Measurements from ENCODE around the gene CYB561D2. TPM values are rescaled to one million over a fixed set of nuclear protein-coding genes. Genes with fewer than 3 reads are reported as not detected.

The CYB561D2 gene
- total RNA-seq, 1 experiment from 2014 or later, result 9.5 TPM

- Histone ChIP-seq H3K4me2 (ENCODE audit: low read length) (peak overlapping the region; percentile 72), H2AFZ (ENCODE audit: low read depth, low read length, poor library complexity, severe bottlenecking) (no peak overlapping the region), H3K27me3 (ENCODE audit: insufficient read depth, low read length) (no peaks in the 10 kb centered on the region), H3K4me3 (replicated peaks in 1 of 2; ENCODE audit: low read depth in 1 of 2, low read length in 2 of 2) (peak overlapping the region; percentile 27 to 37; a peak in 3 of 4 replicates), H3K79me2 (ENCODE audit: insufficient read depth, low read length) (peaks cover 3% of the 10 kb centered on the region; the same call in 1 of the 2 replicates), H3K27ac (ENCODE audit: low read depth, low read length) (peak overlapping the region; percentile 70), H3K9ac (ENCODE audit: low read length) (peak overlapping the region; percentile 49; the same call in 1 of the 2 replicates), H3K4me1 (ENCODE audit: control insufficient read depth in 1 of 2, insufficient read depth in 2 of 2, low read length in 2 of 2) (peaks cover 21 to 53% of the 10 kb centered on the region in 2 experiments), H3K9me3 (ENCODE audit: control insufficient read depth in 1 of 2, insufficient read depth in 1 of 2, low read depth in 1 of 2, low read length in 2 of 2) (no peaks in the 10 kb centered on the region), H4K20me1 (ENCODE audit: insufficient read depth) (no peaks in the 10 kb centered on the region), H3K36me3 (ENCODE audit: control insufficient read depth in 1 of 2, insufficient read depth in 2 of 2, low read length in 2 of 2) (no peaks in the 10 kb centered on the region), H3K9me2 (ENCODE audit: insufficient read depth) (no peaks in the 10 kb centered on the region)
- CTCF ChIA-PET, result interaction anchor here (1.5 to 2.7 kb wide), 2 partner anchors 19 to 22 kb away, joined by 8 to 14 read pairs; no protein-coding TSS in a partner anchor
- POLR2A ChIA-PET, result interaction anchor here (1.4 kb wide), 1 partner anchor 12 kb away, joined by 5 read pairs; no protein-coding TSS in a partner anchor
- no peak for ATAC-seq
- no peak for DNase-seq (ENCODE audit: low read depth, low spot score)
- BruUV-seq (replicated peaks), result no TSS peak
- TF ChIP-seq, protein P1, sequence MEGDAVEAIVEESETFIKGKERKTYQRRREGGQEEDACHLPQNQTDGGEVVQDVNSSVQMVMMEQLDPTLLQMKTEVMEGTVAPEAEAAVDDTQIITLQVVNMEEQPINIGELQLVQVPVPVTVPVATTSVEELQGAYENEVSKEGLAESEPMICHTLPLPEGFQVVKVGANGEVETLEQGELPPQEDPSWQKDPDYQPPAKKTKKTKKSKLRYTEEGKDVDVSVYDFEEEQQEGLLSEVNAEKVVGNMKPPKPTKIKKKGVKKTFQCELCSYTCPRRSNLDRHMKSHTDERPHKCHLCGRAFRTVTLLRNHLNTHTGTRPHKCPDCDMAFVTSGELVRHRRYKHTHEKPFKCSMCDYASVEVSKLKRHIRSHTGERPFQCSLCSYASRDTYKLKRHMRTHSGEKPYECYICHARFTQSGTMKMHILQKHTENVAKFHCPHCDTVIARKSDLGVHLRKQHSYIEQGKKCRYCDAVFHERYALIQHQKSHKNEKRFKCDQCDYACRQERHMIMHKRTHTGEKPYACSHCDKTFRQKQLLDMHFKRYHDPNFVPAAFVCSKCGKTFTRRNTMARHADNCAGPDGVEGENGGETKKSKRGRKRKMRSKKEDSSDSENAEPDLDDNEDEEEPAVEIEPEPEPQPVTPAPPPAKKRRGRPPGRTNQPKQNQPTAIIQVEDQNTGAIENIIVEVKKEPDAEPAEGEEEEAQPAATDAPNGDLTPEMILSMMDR (IDR thresholded peaks at IDR 0.05 in 2 of 3, conservative IDR thresholded peaks at IDR 0.05 in 1 of 3; ENCODE audit: borderline replicate concordance in 1 of 3, insufficient read depth in 1 of 3, low read depth in 2 of 3, low read length in 2 of 3), result no peak
- TF ChIP-seq ELF1 (IDR thresholded peaks at IDR 0.05; ENCODE audit: borderline replicate concordance, low read depth) (no peak), SRF (IDR thresholded peaks at IDR 0.05; ENCODE audit: low read depth) (no peak), YY1 (IDR thresholded peaks at IDR 0.05; ENCODE audit: extremely low read depth, insufficient replicate concordance, low read depth, low read length) (no peak), TCF7L2 (IDR thresholded peaks at IDR 0.05; ENCODE audit: borderline replicate concordance, extremely low read depth, insufficient read depth, insufficient read length) (no peak)
- RAD21 ChIA-PET (ENCODE audit: low non-redundant PET in 1 of 2, low total read pairs in 2 of 2, uncharacterized antibody in 2 of 2, unreplicated experiment in 2 of 2), result interaction anchor here in 1 of 2 experiments (0.5 kb wide), 1 partner anchor 290 kb away, joined by 3 read pairs; no protein-coding TSS in a partner anchor
- intact Hi-C loops (cut with micrococcal nuclease), result loop anchor here (1.0 kb wide), 1 partner anchor 22 kb away; no protein-coding TSS in a partner anchor
These were observed 48.3 kb upstream of the CYB561D2 start for GRCh38 chr3:50302095-50303012.

Data from HCT116 (cell line).